GM06990 (cell line): ENCODE results near the gene RAB44.

Experiments
- DNase-seq: peaks from one replicate; pipeline ENCODE4 v3.0.0-alpha.2; 2011; ENCODE audit not compliant: insufficient read length; ENCODE audit errors: extremely low read depth
- H3K27me3 ChIP-seq: replicated peaks from 2 replicates; pipeline ENCODE4 v1.6.0; 2011; ENCODE audit warnings: low read length; ENCODE audit not compliant: control insufficient read depth, insufficient read depth
- H3K36me3 ChIP-seq: 2 replicates; pipeline ENCODE4 v1.5.1; 2011; ENCODE audit warnings: low read length; ENCODE audit not compliant: control insufficient read depth, insufficient read depth
- H3K4me3 ChIP-seq: replicated peaks from 2 replicates; pipeline ENCODE4 v1.5.1; 2011; ENCODE audit warnings: low read depth, mild to moderate bottlenecking, control low read depth, low read length
- TF ChIP-seq, protein P1 (sequence below): IDR thresholded peaks from 2 replicates; pipeline ENCODE4 v1.5.1; 2011; ENCODE audit warnings: low read length, control low read depth, mild to moderate bottlenecking, inconsistent platforms; ENCODE audit not compliant: insufficient read depth, poor library complexity, severe bottlenecking

Gene RAB44

DNA sequence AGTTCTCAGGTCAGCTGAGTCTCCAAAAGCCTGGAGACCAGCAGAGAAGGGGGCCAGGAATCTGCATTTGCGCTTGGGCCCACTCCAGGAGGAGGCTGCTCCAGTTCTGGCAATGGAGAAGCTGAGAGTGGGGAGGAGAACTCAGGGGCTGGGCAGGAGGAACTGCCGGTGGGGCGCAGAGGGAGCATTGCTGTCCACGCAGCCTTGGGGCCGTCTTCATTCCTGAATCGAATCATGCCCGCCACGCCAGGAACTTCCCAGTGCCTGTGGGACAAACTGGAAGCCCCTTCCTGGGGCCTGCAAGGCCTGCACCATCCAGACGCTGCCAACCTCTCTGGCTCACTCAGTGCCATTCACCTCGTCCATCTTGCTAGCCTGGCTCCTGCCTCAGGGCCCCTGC lies 16.9 kb downstream of the RAB44 start:
- DNase-seq = no peak
- Histone ChIP-seq H3K27me3 (no peaks in the 10 kb centered on the region), H3K4me3 (no peak overlapping the region), H3K36me3 (no peaks in the 10 kb centered on the region)
- TF ChIP-seq, protein P1, sequence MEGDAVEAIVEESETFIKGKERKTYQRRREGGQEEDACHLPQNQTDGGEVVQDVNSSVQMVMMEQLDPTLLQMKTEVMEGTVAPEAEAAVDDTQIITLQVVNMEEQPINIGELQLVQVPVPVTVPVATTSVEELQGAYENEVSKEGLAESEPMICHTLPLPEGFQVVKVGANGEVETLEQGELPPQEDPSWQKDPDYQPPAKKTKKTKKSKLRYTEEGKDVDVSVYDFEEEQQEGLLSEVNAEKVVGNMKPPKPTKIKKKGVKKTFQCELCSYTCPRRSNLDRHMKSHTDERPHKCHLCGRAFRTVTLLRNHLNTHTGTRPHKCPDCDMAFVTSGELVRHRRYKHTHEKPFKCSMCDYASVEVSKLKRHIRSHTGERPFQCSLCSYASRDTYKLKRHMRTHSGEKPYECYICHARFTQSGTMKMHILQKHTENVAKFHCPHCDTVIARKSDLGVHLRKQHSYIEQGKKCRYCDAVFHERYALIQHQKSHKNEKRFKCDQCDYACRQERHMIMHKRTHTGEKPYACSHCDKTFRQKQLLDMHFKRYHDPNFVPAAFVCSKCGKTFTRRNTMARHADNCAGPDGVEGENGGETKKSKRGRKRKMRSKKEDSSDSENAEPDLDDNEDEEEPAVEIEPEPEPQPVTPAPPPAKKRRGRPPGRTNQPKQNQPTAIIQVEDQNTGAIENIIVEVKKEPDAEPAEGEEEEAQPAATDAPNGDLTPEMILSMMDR = no peak

GRCh38 chr6:36715469-36715868 lies 17.8 kb downstream of the RAB44 start:
- Histone ChIP-seq H3K36me3 (no peaks in the 10 kb centered on the region), H3K27me3 (no peaks in the 10 kb centered on the region), H3K4me3 (no peak overlapping the region)
- TF ChIP-seq, protein P1 = no peak
- no peak for DNase-seq

- TF ChIP-seq, protein P1 = no peak
- H3K36me3 ChIP-seq = no peaks in the 10 kb centered on the region
- no peak for DNase-seq
- no peaks in the 10 kb centered on the region for H3K27me3 ChIP-seq
- H3K4me3 ChIP-seq = no peak overlapping the region
Measured at GRCh38 chr6:36716476-36717093, 19.0 kb downstream of the RAB44 start.

DNA sequence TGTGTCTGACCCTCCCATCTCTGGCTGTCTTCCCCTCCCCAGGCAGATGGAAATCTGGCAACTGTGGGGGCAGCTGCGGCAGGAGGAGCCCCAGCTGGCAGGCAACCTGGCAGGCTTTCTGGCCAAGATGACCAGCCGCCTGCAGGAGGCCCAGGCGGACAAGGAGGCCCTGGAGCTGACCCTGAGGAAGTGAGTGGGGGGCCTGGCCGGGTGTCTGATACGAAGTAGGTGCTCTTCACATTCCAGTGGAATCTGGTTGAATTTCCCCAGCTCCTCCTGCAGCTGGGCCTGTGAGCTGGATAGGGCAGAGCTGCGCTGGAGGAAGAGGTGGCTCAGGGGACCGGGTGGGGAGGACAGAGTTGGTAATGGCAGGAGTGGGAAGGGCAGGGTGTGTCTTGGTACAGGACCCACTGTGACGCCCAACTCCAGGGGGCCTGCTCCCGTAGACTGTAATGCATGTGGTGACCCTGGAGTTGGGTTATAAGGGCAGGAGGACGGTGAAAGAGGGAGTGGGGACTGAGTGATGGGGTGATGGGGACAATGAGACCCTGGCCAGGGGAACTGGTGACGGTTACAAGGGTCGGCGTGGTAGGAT lies 19.7 kb downstream of the RAB44 start:
- H3K27me3 ChIP-seq = no peaks in the 10 kb centered on the region

DNA sequence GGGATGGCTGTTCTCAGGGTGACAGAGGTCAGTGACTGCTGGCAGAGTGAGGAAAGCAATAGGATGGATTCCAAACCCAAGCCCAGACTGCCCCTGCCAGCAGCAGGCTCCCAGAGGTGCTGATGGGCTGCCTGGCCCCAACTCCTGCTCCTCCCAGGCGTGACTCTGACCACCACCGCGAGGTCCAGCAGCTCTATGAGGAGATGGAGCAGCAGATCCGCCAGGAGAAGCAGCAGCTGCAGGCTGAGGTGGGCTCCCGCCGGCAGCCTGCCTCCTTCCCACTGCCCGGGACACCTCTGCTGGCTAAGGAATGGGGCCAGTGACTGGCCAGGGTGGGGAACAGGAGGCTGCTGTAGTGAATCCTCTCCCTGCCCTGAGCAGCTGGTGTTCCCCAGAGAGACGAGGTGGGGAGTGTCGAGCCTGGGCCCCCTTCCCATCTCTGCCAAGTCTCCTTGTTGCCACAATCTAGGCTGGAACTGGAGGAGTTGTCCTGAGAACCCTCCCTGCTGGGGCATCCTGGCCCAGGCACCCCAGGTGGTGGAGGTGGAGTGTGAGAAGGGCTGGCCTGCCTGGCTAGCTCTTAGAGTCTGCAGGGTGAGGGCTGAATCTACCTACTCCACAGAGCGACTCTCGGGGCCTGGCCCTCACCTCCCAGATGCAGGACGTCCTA lies 20.4 kb downstream of the RAB44 start:
- no peak for DNase-seq
- Histone ChIP-seq H3K36me3 (no peaks in the 10 kb centered on the region), H3K4me3 (no peak overlapping the region), H3K27me3 (no peaks in the 10 kb centered on the region)
- TF ChIP-seq, protein P1 = no peak

More for the DNA sequence above, 19.7 kb downstream of the RAB44 start:
- TF ChIP-seq, protein P1 = no peak
- DNase-seq = no peak
- Histone ChIP-seq H3K4me3 (no peak overlapping the region), H3K36me3 (no peaks in the 10 kb centered on the region)

DNA sequence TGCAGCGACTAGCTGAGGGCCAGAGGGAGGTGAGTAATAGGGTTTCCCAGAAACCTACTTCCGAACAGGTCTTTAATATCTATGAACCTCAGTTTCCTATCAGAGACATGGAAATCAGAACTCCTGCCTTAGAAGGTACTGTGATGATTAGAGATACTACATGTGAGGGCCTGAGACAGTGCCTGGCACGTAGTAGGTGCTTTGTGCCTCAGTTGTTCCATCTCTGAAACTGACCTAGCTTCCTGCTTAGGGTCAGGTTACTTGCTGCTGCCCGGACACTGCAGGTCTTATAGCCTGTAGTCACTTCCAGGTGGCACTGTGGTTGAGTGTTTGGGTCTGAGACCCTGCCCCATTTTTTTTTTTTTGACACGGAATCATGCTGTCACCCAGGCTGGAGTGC lies 20.9 kb downstream of the RAB44 start:
- Histone ChIP-seq H3K27me3 (no peaks in the 10 kb centered on the region), H3K4me3 (no peak overlapping the region), H3K36me3 (no peaks in the 10 kb centered on the region)
- no peak for DNase-seq
- TF ChIP-seq, protein P1 = no peak
